Measurements from ENCODE around the gene CMPK2. TPM values are rescaled to one million over a fixed set of nuclear protein-coding genes. Genes with fewer than 3 reads are reported as not detected.
"Not testable (repeated sequence)": the region's sequence is repeated elsewhere in the genome, so short reads cannot be mapped to it uniquely, and the experiment has no call there.

Gene CMPK2
- total and polyA plus RNA-seq, 8 donors, result 1.7 to 4.3 (median 3.3) TPM

GRCh38 chr2:6863792-6864191, 1.9 kb downstream of the CMPK2 start:
- WGBS, 2 donors, result 86 to 91% methylated on average over 6 of the region's 6 CpGs
- intact Hi-C loops (cut with DNase I), result no loop called here
- Histone ChIP-seq H3K27ac (no peak overlapping the region), H3K36me3 (no peaks in the 10 kb centered on the region), H3K9me3 (no peaks in the 10 kb centered on the region), H3K27me3 (no peaks in the 10 kb centered on the region), H3K4me1 (peaks cover 0 to 5% (median 0%) of the 10 kb centered on the region in 3 donors), H3K4me3 (no peak overlapping the region)
- FAIRE-seq, result no peak
- ATAC-seq, result no peak
- TF ChIP-seq, protein P1, sequence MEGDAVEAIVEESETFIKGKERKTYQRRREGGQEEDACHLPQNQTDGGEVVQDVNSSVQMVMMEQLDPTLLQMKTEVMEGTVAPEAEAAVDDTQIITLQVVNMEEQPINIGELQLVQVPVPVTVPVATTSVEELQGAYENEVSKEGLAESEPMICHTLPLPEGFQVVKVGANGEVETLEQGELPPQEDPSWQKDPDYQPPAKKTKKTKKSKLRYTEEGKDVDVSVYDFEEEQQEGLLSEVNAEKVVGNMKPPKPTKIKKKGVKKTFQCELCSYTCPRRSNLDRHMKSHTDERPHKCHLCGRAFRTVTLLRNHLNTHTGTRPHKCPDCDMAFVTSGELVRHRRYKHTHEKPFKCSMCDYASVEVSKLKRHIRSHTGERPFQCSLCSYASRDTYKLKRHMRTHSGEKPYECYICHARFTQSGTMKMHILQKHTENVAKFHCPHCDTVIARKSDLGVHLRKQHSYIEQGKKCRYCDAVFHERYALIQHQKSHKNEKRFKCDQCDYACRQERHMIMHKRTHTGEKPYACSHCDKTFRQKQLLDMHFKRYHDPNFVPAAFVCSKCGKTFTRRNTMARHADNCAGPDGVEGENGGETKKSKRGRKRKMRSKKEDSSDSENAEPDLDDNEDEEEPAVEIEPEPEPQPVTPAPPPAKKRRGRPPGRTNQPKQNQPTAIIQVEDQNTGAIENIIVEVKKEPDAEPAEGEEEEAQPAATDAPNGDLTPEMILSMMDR (IDR thresholded peaks at IDR 0.05), result no peak
- DNase-seq, result no peak

GRCh38 chr2:6860296-6860695, 5.4 kb downstream of the CMPK2 start:
- intact Hi-C loops (cut with DNase I), result no loop called here
- Histone ChIP-seq H3K9me3 (no peaks in the 10 kb centered on the region), H3K36me3 (no peaks in the 10 kb centered on the region), H3K27me3 (no peaks in the 10 kb centered on the region), H3K27ac (no peak overlapping the region), H3K4me3 (no peak overlapping the region), H3K4me1 (no peaks in the 10 kb centered on the region)
- no peak for FAIRE-seq
- DNase-seq, result no peak
- no peak for ATAC-seq
- WGBS, 2 donors, result 97 to 98% methylated on average over 3 of the region's 3 CpGs
- TF ChIP-seq, protein P1 (IDR thresholded peaks at IDR 0.05), result no peak

- H3K27ac ChIP-seq; FAIRE-seq; H3K27me3 ChIP-seq; H3K4me1 ChIP-seq; intact Hi-C loops (cut with DNase I); ATAC-seq; H3K4me3 ChIP-seq; DNase-seq; H3K36me3 ChIP-seq; H3K9me3 ChIP-seq: not testable (repeated sequence)
- whole genome bisulfite sequencing, 2 donors, result 97% methylated on average over 4 of the region's 4 CpGs
These were observed 7.2 kb downstream of the CMPK2 start for GRCh38 chr2:6858466-6859027.

GRCh38 chr2:6856548-6856920, 9.2 kb downstream of the CMPK2 start:
- WGBS, 2 donors, result 86 to 89% methylated on average over 1 of the region's 1 CpG
- H3K9me3 ChIP-seq, result no peaks in the 10 kb centered on the region
- no peaks in the 10 kb centered on the region for H3K4me1 ChIP-seq
- no peaks in the 10 kb centered on the region for H3K27me3 ChIP-seq
- H3K27ac ChIP-seq, result no peak overlapping the region
- ATAC-seq (no peak), DNase-seq (no peak), FAIRE-seq (no peak)
- TF ChIP-seq, protein P1 (IDR thresholded peaks at IDR 0.05), result no peak
- intact Hi-C loops (cut with DNase I), result no loop called here
- H3K36me3 ChIP-seq, result no peaks in the 10 kb centered on the region
- no peak overlapping the region for H3K4me3 ChIP-seq

DNA sequence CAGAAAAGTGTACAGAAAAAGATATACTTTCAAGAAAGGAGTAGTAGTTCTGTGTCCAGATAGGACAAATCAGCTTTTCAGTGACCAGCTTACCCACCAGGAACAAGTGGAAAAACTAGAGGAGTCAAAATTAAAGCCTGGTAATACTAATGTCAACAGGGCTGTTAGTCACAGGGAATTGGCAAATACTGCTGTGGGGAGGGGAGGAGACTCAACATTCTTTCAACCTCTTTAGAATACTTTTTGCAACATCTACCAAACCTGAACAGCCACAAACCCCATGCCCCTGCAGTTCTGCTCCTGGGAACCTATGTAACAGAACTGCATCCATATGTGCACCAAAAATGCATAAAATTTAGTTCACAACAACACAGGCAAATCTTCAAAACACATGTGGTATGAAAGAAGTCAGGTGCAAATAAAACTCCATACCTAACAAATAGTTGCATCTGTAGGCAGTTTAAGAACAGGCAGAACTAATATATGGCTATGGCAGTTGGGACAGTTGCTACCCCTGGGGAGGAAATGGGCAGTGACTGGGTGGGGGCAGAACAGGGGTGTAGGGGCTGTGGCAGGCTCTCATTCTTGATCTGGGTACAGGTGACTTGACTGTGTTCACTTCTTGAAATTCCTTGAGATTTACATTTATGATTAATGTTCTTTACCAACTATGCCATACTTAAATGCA, 9.7 kb downstream of the CMPK2 start:
- Histone ChIP-seq H3K9me3 (no peaks in the 10 kb centered on the region), H3K27ac (no peak overlapping the region), H3K4me3 (no peak overlapping the region), H3K36me3 (peaks cover 0 to 4% (median 3%) of the 10 kb centered on the region in 3 donors), H3K4me1 (no peaks in the 10 kb centered on the region), H3K27me3 (no peaks in the 10 kb centered on the region)
- no peak for DNase-seq
- no peak for ATAC-seq
- TF ChIP-seq, protein P1 (IDR thresholded peaks at IDR 0.05), result no peak
- intact Hi-C loops (cut with DNase I), result no loop called here
- FAIRE-seq, result no peak

All from pancreas (tissue), 10 donors.